Measurements from ENCODE around the gene FBXL19.
"Not testable (repeated sequence)": the region's sequence is repeated elsewhere in the genome, so short reads cannot be mapped to it uniquely, and the experiment has no call there.

Gene FBXL19

GRCh38 chr16:30922960-30923535, 324 bp upstream of the FBXL19 start:
- DNase-seq = peak; percentile 93 to 99 (median 94)

- DNase-seq = peak in 1 of 5 donors; percentile 26
Observed at GRCh38 chr16:30924076-30924912, 922 bp downstream of the FBXL19 start.

- DNase-seq = no peak
Observed at GRCh38 chr16:30924913-30925631, 1.7 kb downstream of the FBXL19 start.

- DNase-seq = no peak
Observed at GRCh38 chr16:30925632-30925987, 2.2 kb downstream of the FBXL19 start.

- no peak for DNase-seq
Observed at GRCh38 chr16:30925995-30926811, 2.8 kb downstream of the FBXL19 start.

- DNase-seq = no peak
Observed at GRCh38 chr16:30926937-30927788, 3.8 kb downstream of the FBXL19 start.

- DNase-seq = peak in 1 of 5 donors; percentile 33
Observed at GRCh38 chr16:30927789-30928378, 4.5 kb downstream of the FBXL19 start.

- DNase-seq = no peak
Observed at GRCh38 chr16:30928390-30928789, 5.0 kb downstream of the FBXL19 start.

GRCh38 chr16:30929167-30929566, 5.8 kb downstream of the FBXL19 start:
- no peak for DNase-seq

GRCh38 chr16:30930160-30930571, 6.8 kb downstream of the FBXL19 start:
- DNase-seq = no peak

GRCh38 chr16:30931068-30931650, 7.8 kb downstream of the FBXL19 start:
- no peak for DNase-seq

GRCh38 chr16:30934827-30935557, 11.6 kb downstream of the FBXL19 start:
- DNase-seq = peak in 1 of 5 donors; percentile 42

- no peak for DNase-seq
Observed at GRCh38 chr16:30937692-30938091, 14.3 kb downstream of the FBXL19 start.

- not testable (repeated sequence) for DNase-seq
Observed at GRCh38 chr16:30939571-30939970, 16.2 kb downstream of the FBXL19 start.

- peak in 4 of 5 donors; percentile 47 to 80 (median 48) for DNase-seq
Observed at GRCh38 chr16:30941600-30942425, 18.4 kb downstream of the FBXL19 start.

GRCh38 chr16:30942426-30942806, 19.0 kb downstream of the FBXL19 start:
- no peak for DNase-seq

GRCh38 chr16:30944352-30944751, 21.0 kb downstream of the FBXL19 start:
- no peak for DNase-seq

- no peak for DNase-seq
Observed at GRCh38 chr16:30946671-30947540, 23.5 kb downstream of the FBXL19 start.
